SK-N-SH treated with all-trans-retinoic acid at 6 μM for 48 hours (cell line): ENCODE data around the gene ACOXL.

ENCODE experiments used
- ATAC-seq: fragments of 200-7000 bp; cut with Tn5 transposase; 3 replicates; pipeline ENCODE4 v1.9.1; 2020; ENCODE audit warnings: mild to moderate bottlenecking, moderate library complexity
- ARNTL ChIP-seq: fragments of 450-650 bp; formaldehyde crosslinking; IDR thresholded peaks from 2 replicates; pipeline ENCODE4 v1.5.0; 2020; ENCODE audit warnings: low read depth, mild to moderate bottlenecking, moderate library complexity, borderline replicate concordance
- BACH2 ChIP-seq: fragments of 250-450 bp; sonication (Bioruptor Pico); IDR thresholded peaks from 2 replicates; pipeline ENCODE4 v1.9.0; 2021; ENCODE audit warnings: mild to moderate bottlenecking, borderline replicate concordance
- ESRRG ChIP-seq: fragments of 250-450 bp; sonication (Bioruptor Pico); IDR thresholded peaks from 2 replicates; pipeline ENCODE4 v1.6.1; 2021; ENCODE audit warnings: mild to moderate bottlenecking
- ISL1 ChIP-seq: fragments of 250-450 bp; sonication (Bioruptor Pico); IDR thresholded peaks from 2 replicates; pipeline ENCODE4 v2.1.2; 2022; ENCODE audit warnings: mild to moderate bottlenecking, moderate library complexity
- OSR1 ChIP-seq: fragments of 250-450 bp; sonication (Bioruptor Pico); IDR thresholded peaks from 2 replicates; pipeline ENCODE4 v1.8.0; 2022; ENCODE audit warnings: moderate library complexity, mild to moderate bottlenecking, inconsistent platforms
- PPARA ChIP-seq: fragments of 250-450 bp; sonication (Bioruptor Pico); IDR thresholded peaks from 2 replicates; pipeline ENCODE4 v1.5.0; 2020; ENCODE audit warnings: mild to moderate bottlenecking, borderline replicate concordance
- SNAI2 ChIP-seq: fragments of 250-450 bp; sonication (Bioruptor Pico); IDR thresholded peaks from 2 replicates; pipeline ENCODE4 v1.5.0; 2020; ENCODE audit warnings: mild to moderate bottlenecking, moderate library complexity
- TCF4 ChIP-seq: fragments of 250-450 bp; sonication (Bioruptor Pico); IDR thresholded peaks from 2 replicates; pipeline ENCODE4 v1.8.0; 2021; ENCODE audit warnings: mild to moderate bottlenecking, moderate library complexity, borderline replicate concordance
- TOX ChIP-seq: fragments of 250-450 bp; sonication (Bioruptor Pico); IDR thresholded peaks from 2 replicates; pipeline ENCODE4 v1.8.0; 2021; ENCODE audit warnings: mild to moderate bottlenecking, moderate library complexity, borderline replicate concordance
- ZC3H10 ChIP-seq: fragments of 250-450 bp; sonication (Bioruptor Pico); IDR thresholded peaks from 2 replicates; pipeline ENCODE4 v1.5.1; 2021; ENCODE audit warnings: mild to moderate bottlenecking, moderate library complexity
- ZFP3 ChIP-seq: fragments of 250-450 bp; sonication (Bioruptor Pico); IDR thresholded peaks from 2 replicates; pipeline ENCODE4 v1.5.0; 2020; ENCODE audit warnings: mild to moderate bottlenecking, moderate library complexity
- ZFP30 ChIP-seq: fragments of 450-650 bp; formaldehyde crosslinking; IDR thresholded peaks from 2 replicates; pipeline ENCODE4 v1.5.0; 2022; ENCODE audit warnings: mild to moderate bottlenecking, moderate library complexity
- ZNF565 ChIP-seq: fragments of 450-650 bp; formaldehyde crosslinking; conservative IDR thresholded peaks from 2 replicates; pipeline ENCODE4 v1.5.0; 2020; ENCODE audit warnings: low read depth, mild to moderate bottlenecking, moderate library complexity
- ZNF70 ChIP-seq: fragments of 450-650 bp; formaldehyde crosslinking; IDR thresholded peaks from 2 replicates; pipeline ENCODE4 v1.5.0; 2020; ENCODE audit warnings: mild to moderate bottlenecking, moderate library complexity
- TF ChIP-seq, protein P1 (sequence below): fragments of 250-450 bp; sonication (Bioruptor Pico); IDR thresholded peaks from 2 replicates; pipeline ENCODE4 v1.5.1; 2021; ENCODE audit warnings: mild to moderate bottlenecking, moderate library complexity
- TF ChIP-seq, protein P2 (sequence below): fragments of 250-450 bp; sonication (Bioruptor Pico); IDR thresholded peaks from 2 replicates; pipeline ENCODE4 v1.5.1; 2020; ENCODE audit warnings: low read depth, mild to moderate bottlenecking, moderate library complexity
- TF ChIP-seq, protein P3 (sequence below): fragments of 250-450 bp; sonication (Bioruptor Pico); IDR thresholded peaks from 2 replicates; pipeline ENCODE4 v1.8.0; 2021; ENCODE audit warnings: low read depth, mild to moderate bottlenecking, moderate library complexity, borderline replicate concordance

Gene ACOXL

DNA sequence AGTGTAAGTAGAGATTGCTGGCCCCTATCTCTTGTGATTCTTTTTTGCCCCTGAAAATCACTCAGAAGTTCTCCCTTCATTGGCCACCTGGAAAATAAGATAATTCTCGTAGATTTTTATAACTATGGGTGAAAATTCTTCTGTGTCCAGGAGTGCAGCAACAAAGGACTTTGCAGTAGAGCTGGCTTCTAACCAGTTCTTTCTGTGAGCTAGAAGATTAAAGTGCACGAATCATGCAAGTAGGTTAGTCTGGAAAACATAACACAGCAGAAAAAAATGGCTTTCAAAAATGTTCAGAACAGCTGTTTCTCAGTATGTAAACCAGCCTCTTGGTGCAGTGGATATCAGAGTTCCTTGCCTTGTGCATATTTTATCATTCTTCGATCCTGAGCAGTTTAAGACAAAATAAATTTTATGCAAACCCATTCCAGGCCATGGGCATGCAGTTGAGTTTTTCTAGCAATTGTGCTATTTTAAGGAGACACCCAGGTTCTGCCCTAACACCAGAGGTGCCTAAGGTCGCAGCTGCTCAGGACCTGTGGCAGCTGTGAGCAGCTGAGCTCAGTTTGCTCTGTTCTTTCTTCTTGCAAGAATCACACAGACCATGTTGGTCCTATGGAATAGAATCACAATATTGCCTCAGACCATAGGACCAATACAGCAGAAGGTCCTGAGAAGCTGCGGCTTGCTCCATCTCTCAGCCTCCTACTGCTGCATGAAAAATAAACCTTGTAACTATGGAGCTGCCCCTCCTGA lies 307.4 kb downstream of the ACOXL start (continued):
- no peak for TF ChIP-seq ARNTL (CRISPR knock-in tag)
- no peak for TF ChIP-seq ZNF565 (CRISPR knock-in tag)
- no peak for TF ChIP-seq ZFP3
- no peak for TF ChIP-seq TCF4 (CRISPR knock-in tag)
- no peak for TF ChIP-seq ESRRG (CRISPR knock-in tag)
- no peak for TF ChIP-seq ISL1 (CRISPR knock-in tag)
- TF ChIP-seq, all 23 proteins: peak for 0

DNA sequence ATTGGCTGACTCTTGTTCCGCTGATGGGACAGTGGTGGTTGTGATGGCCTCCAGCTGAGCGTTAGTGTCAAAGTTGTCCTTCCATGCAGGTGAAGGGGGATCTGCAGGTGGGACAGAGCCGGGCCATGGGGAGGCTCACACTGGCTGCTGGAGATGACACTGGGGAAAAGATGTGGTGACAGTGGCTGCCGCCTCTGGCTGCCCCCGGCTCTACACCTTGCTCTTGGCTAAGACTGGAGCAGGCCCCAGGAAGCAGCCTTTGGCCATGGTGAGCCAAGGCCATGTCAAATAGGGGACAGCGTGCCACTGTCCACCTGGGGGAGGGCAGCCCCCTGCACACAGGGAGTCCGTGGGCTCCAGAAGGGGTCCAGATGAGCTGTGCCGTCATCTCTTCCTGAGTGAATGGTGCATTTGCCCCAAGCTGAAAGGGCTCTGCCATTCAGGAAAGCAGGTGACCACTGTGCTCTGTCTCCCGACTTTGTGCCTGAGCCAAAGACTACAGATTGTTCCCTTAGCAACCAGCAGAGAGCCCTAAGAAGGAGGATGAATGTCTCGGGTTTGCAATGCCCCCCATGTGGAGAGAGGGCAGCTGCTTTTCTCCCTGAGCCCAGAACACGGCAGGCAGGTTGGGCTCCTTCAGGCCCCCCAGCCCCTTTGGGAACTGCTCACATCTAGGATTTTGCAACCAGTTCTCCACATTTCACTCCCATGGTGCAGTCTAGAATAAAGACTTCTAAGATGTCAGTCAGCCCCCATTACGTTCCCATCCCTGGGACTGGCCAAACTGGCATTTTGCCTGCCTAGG lies 309.2 kb downstream of the ACOXL start:
- no peak for TF ChIP-seq SNAI2 (CRISPR knock-in tag)
- TF ChIP-seq ESRRG (CRISPR knock-in tag): no peak
- no peak for TF ChIP-seq ZFP3
- no peak for TF ChIP-seq ZNF565 (CRISPR knock-in tag)
- TF ChIP-seq, protein P1, sequence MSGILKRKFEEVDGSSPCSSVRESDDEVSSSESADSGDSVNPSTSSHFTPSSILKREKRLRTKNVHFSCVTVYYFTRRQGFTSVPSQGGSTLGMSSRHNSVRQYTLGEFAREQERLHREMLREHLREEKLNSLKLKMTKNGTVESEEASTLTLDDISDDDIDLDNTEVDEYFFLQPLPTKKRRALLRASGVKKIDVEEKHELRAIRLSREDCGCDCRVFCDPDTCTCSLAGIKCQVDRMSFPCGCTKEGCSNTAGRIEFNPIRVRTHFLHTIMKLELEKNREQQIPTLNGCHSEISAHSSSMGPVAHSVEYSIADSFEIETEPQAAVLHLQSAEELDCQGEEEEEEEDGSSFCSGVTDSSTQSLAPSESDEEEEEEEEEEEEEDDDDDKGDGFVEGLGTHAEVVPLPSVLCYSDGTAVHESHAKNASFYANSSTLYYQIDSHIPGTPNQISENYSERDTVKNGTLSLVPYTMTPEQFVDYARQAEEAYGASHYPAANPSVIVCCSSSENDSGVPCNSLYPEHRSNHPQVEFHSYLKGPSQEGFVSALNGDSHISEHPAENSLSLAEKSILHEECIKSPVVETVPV (CRISPR knock-in tag): no peak
- TF ChIP-seq BACH2 (CRISPR knock-in tag): no peak
- no peak for TF ChIP-seq ARNTL (CRISPR knock-in tag)
- TF ChIP-seq, all 23 proteins: peak for 0
- no peak for ATAC-seq

DNA sequence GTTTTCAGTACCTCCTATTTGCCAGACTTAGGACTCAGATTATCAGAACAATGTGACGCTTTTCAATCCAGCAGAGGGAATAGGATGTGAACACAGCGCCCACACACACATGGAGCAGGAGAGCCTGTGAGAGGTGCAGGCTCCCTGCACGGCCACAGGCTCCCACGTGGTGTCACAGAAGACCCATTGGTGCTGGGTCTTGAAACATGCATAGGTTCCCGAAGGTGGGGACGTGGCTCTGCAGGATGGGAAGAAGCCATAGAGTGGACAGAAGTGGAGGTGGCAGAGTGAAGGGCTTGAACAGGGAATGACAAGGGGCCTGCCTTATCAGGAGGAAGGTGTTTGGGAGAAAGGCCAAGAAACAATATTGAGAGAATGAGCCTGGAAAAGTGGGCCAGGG lies 309.9 kb downstream of the ACOXL start:
- TF ChIP-seq ESRRG (CRISPR knock-in tag): no peak
- TF ChIP-seq TOX: no peak
- no peak for TF ChIP-seq BACH2 (CRISPR knock-in tag)
- no peak for TF ChIP-seq ISL1 (CRISPR knock-in tag)
- no peak for TF ChIP-seq PPARA (CRISPR knock-in tag)
- TF ChIP-seq, protein P2, sequence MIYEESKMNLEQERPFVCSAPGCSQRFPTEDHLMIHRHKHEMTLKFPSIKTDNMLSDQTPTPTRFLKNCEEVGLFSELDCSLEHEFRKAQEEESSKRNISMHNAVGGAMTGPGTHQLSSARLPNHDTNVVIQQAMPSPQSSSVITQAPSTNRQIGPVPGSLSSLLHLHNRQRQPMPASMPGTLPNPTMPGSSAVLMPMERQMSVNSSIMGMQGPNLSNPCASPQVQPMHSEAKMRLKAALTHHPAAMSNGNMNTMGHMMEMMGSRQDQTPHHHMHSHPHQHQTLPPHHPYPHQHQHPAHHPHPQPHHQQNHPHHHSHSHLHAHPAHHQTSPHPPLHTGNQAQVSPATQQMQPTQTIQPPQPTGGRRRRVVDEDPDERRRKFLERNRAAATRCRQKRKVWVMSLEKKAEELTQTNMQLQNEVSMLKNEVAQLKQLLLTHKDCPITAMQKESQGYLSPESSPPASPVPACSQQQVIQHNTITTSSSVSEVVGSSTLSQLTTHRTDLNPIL (CRISPR knock-in tag): no peak
- no peak for TF ChIP-seq ZC3H10
- TF ChIP-seq, protein P3, sequence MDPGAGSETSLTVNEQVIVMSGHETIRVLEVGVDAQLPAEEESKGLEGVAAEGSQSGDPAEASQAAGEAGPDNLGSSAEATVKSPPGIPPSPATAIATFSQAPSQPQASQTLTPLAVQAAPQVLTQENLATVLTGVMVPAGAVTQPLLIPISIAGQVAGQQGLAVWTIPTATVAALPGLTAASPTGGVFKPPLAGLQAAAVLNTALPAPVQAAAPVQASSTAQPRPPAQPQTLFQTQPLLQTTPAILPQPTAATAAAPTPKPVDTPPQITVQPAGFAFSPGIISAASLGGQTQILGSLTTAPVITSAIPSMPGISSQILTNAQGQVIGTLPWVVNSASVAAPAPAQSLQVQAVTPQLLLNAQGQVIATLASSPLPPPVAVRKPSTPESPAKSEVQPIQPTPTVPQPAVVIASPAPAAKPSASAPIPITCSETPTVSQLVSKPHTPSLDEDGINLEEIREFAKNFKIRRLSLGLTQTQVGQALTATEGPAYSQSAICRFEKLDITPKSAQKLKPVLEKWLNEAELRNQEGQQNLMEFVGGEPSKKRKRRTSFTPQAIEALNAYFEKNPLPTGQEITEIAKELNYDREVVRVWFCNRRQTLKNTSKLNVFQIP (CRISPR knock-in tag): no peak
- no peak for TF ChIP-seq ZFP3
- no peak for TF ChIP-seq TCF4 (CRISPR knock-in tag)
- TF ChIP-seq ZNF70 (CRISPR knock-in tag): no peak
- no peak for ATAC-seq

DNA sequence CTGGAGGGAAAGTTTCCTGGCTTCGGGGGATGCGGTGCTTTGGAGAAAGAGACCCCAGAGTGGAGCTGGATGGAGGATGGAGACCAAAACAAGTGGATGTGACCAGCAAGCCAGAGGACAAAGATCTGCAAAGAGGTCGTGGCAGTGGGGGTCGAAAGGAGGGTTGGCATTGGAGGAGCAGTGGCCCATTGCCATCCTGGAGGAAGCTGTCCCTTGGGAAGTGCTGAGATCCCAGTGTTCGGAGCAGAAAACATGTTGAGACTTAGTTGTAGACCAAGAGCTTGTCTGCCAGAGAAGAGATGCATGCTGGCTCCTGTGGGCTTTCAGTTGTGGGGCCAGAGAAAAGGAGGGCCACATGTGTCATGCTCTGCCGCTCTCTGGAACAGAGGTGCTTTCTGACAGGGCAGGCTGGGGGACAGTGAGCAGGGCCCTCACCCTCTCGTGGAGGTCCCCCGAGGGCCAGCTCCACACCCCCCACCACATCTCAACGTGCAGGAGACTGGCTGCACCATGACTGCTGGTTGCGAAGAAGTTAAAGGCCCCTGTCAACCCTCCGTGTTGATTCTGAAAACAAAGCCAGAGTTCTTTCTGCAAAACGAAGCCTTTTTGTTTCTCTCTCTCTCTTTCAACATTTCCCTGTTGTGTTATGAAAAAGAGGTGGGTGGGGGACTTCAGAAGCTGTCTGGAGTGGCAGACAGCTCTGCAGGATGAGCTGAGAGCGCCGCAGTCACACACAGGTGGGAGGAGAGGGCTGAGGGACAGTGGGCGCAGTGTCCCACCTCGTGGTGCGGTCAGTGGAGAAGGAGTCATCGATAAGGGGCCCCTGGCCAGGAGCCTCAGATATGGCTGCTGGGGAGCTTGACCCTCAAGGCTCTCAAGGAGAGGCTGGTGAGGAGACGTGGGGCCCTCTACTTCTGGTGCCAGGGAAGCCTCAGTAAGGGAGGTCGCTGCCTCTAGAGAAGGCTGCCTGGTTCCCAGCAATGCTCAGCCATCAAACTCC lies 310.7 kb downstream of the ACOXL start:
- ATAC-seq: no peak
- no peak for TF ChIP-seq ZNF565 (CRISPR knock-in tag)
- TF ChIP-seq, protein P2 (CRISPR knock-in tag): no peak
- no peak for TF ChIP-seq OSR1
- no peak for TF ChIP-seq ZFP30
